Measurements from ENCODE around the gene ZNF516. TPM values are rescaled to one million over a fixed set of nuclear protein-coding genes. Genes with fewer than 3 reads are reported as not detected.

The ZNF516 gene
- total and polyA plus RNA-seq, 2 experiments from 2014 or later, result 18.2 to 29.2 TPM

- TF ChIP-seq, protein P1, sequence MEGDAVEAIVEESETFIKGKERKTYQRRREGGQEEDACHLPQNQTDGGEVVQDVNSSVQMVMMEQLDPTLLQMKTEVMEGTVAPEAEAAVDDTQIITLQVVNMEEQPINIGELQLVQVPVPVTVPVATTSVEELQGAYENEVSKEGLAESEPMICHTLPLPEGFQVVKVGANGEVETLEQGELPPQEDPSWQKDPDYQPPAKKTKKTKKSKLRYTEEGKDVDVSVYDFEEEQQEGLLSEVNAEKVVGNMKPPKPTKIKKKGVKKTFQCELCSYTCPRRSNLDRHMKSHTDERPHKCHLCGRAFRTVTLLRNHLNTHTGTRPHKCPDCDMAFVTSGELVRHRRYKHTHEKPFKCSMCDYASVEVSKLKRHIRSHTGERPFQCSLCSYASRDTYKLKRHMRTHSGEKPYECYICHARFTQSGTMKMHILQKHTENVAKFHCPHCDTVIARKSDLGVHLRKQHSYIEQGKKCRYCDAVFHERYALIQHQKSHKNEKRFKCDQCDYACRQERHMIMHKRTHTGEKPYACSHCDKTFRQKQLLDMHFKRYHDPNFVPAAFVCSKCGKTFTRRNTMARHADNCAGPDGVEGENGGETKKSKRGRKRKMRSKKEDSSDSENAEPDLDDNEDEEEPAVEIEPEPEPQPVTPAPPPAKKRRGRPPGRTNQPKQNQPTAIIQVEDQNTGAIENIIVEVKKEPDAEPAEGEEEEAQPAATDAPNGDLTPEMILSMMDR (IDR thresholded peaks at IDR 0.05; ENCODE audit: poor library complexity), result no peak
- TF ChIP-seq EZH2phosphoT487 (IDR thresholded peaks at IDR 0.05; ENCODE audit: low read depth, severe bottlenecking, unreplicated experiment) (no peak), EZH2 (IDR thresholded peaks at IDR 0.05; ENCODE audit: borderline replicate concordance) (no peak)
- no peaks in the 10 kb centered on the region for H4K20me1 ChIP-seq (ENCODE audit: insufficient read depth, poor library complexity, severe bottlenecking)
- DNase-seq (ENCODE audit: low spot score), result no peak
- H3K79me2 ChIP-seq, result no peaks in the 10 kb centered on the region
- no peak overlapping the region for H2AFZ ChIP-seq
- no peaks in the 10 kb centered on the region for H3K9me2 ChIP-seq (replicated peaks; ENCODE audit: insufficient read depth)
- no peak overlapping the region for H3K4me3 ChIP-seq
- 95% methylated on average over 21 of the region's 21 CpGs for WGBS (ENCODE audit: low lambda C conversion rate, missing lambda C conversion rate)
- H3K27ac ChIP-seq, result no peak overlapping the region
- no peak overlapping the region for H3K4me2 ChIP-seq
- H3K4me1 ChIP-seq (ENCODE audit: insufficient read depth), result peaks cover 7% of the 10 kb centered on the region
- H3K9me3 ChIP-seq (ENCODE audit: low read depth), result no peaks in the 10 kb centered on the region
- H3K36me3 ChIP-seq (replicated peaks; ENCODE audit: insufficient read depth, low read depth), result no peaks in the 10 kb centered on the region
- no peaks in the 10 kb centered on the region for H3K27me3 ChIP-seq
These were observed 12.1 kb upstream of the ZNF516 start for GRCh38 chr18:76506974-76507764.

DNA sequence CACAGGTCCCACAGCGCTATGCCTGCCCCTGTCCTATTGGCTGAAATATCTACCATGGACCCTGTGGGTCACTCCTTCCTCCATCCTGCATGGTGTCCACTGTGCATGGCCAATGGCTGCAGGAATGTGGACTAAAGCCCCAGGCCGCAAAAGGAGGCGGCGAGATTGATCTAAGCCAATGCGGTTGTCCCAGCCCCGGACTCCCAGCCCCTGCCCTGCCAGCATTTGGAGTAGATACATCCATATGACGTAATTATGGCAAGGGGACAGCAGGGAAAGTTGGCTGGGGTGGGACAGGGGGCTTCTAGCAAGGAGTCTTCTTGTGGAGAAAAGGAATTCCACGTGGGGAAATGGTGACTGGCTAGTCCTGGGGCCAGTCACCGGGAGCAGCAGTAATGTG, 11.4 kb upstream of the ZNF516 start:
- H3K27ac ChIP-seq, result no peak overlapping the region
- H3K9me2 ChIP-seq (replicated peaks; ENCODE audit: insufficient read depth), result no peaks in the 10 kb centered on the region
- peaks cover 7% of the 10 kb centered on the region for H3K4me1 ChIP-seq (ENCODE audit: insufficient read depth)
- H3K4me3 ChIP-seq, result no peak overlapping the region
- no peak overlapping the region for H2AFZ ChIP-seq
- no peak for DNase-seq (ENCODE audit: low spot score)
- no peaks in the 10 kb centered on the region for H3K9me3 ChIP-seq (ENCODE audit: low read depth)
- WGBS (ENCODE audit: low lambda C conversion rate, missing lambda C conversion rate), result 93% methylated on average over 9 of the region's 9 CpGs
- no peak overlapping the region for H3K4me2 ChIP-seq
- H3K36me3 ChIP-seq (replicated peaks; ENCODE audit: insufficient read depth, low read depth), result no peaks in the 10 kb centered on the region
- no peaks in the 10 kb centered on the region for H4K20me1 ChIP-seq (ENCODE audit: insufficient read depth, poor library complexity, severe bottlenecking)
- H3K27me3 ChIP-seq, result no peaks in the 10 kb centered on the region
- H3K79me2 ChIP-seq, result no peaks in the 10 kb centered on the region
- TF ChIP-seq EZH2 (IDR thresholded peaks at IDR 0.05; ENCODE audit: borderline replicate concordance) (no peak), EZH2phosphoT487 (IDR thresholded peaks at IDR 0.05; ENCODE audit: low read depth, severe bottlenecking, unreplicated experiment) (no peak)
- TF ChIP-seq, protein P1 (IDR thresholded peaks at IDR 0.05; ENCODE audit: poor library complexity), result no peak

GRCh38 chr18:76505614-76506013, 10.6 kb upstream of the ZNF516 start:
- H3K4me2 ChIP-seq, result no peak overlapping the region
- no peaks in the 10 kb centered on the region for H3K36me3 ChIP-seq (replicated peaks; ENCODE audit: insufficient read depth, low read depth)
- no peaks in the 10 kb centered on the region for H3K9me2 ChIP-seq (replicated peaks; ENCODE audit: insufficient read depth)
- no peak overlapping the region for H3K27ac ChIP-seq
- 93% methylated on average over 2 of the region's 2 CpGs for WGBS (ENCODE audit: low lambda C conversion rate, missing lambda C conversion rate)
- peaks cover 7% of the 10 kb centered on the region for H3K4me1 ChIP-seq (ENCODE audit: insufficient read depth)
- TF ChIP-seq EZH2 (IDR thresholded peaks at IDR 0.05; ENCODE audit: borderline replicate concordance) (no peak), EZH2phosphoT487 (IDR thresholded peaks at IDR 0.05; ENCODE audit: low read depth, severe bottlenecking, unreplicated experiment) (no peak)
- TF ChIP-seq, protein P1 (IDR thresholded peaks at IDR 0.05; ENCODE audit: poor library complexity), result no peak
- H4K20me1 ChIP-seq (ENCODE audit: insufficient read depth, poor library complexity, severe bottlenecking), result no peaks in the 10 kb centered on the region
- no peaks in the 10 kb centered on the region for H3K27me3 ChIP-seq
- no peaks in the 10 kb centered on the region for H3K79me2 ChIP-seq
- H2AFZ ChIP-seq, result no peak overlapping the region
- no peaks in the 10 kb centered on the region for H3K9me3 ChIP-seq (ENCODE audit: low read depth)
- H3K4me3 ChIP-seq, result no peak overlapping the region
- DNase-seq (ENCODE audit: low spot score), result no peak

Measured in hepatocyte (in vitro differentiated cells).